Measurements from ENCODE around the gene GMPS. TPM values are rescaled to one million over a fixed set of nuclear protein-coding genes. Genes with fewer than 3 reads are reported as not detected.

GMPS gene
- total RNA-seq, 1 experiment from 2014 or later = 185 TPM

GRCh38 chr3:155972885-155973584 lies 102.6 kb downstream of the GMPS start:
- H3K4me3 ChIP-seq (ENCODE audit: low read depth, low read length, poor library complexity, severe bottlenecking) = no peak overlapping the region
- BruUV-seq (replicated peaks) = no TSS peak
- intact Hi-C loops (cut with micrococcal nuclease; ENCODE audit: unreplicated experiment) = no loop called here
- H3K27me3 ChIP-seq (replicated peaks; ENCODE audit: insufficient read depth, low read depth, low read length, poor library complexity) = no peaks in the 10 kb centered on the region
- H3K4me1 ChIP-seq (ENCODE audit: insufficient read depth, low read length, poor library complexity, severe bottlenecking) = no peaks in the 10 kb centered on the region
- POLR2A ChIA-PET (ENCODE audit: low non-redundant PET) = interaction anchor here (0.6 kb wide), 1 partner anchor 9 kb away, joined by 3 read pairs; no protein-coding TSS in a partner anchor
- CTCF ChIA-PET = no interaction called here
- no peak for DNase-seq (ENCODE audit: low spot score)
- no peaks in the 10 kb centered on the region for H3K36me3 ChIP-seq (ENCODE audit: insufficient read depth, low read length, poor library complexity, severe bottlenecking)
- no peak overlapping the region for H3K27ac ChIP-seq (ENCODE audit: low read depth, low read length, poor library complexity, severe bottlenecking)
- no peaks in the 10 kb centered on the region for H3K9me3 ChIP-seq (ENCODE audit: low read depth, low read length, poor library complexity, severe bottlenecking)
- TF ChIP-seq EZH2 (IDR thresholded peaks at IDR 0.05; ENCODE audit: borderline replicate concordance, low read depth, low read length, poor library complexity, severe bottlenecking) = no peak
- no peak for TF ChIP-seq CTCF (conservative IDR thresholded peaks at IDR 0.05; ENCODE audit: low read depth, low read length)

GRCh38 chr3:155978324-155978723 lies 107.9 kb downstream of the GMPS start:
- no peaks in the 10 kb centered on the region for H3K36me3 ChIP-seq (ENCODE audit: insufficient read depth, low read length, poor library complexity, severe bottlenecking)
- no peak overlapping the region for H3K4me3 ChIP-seq (ENCODE audit: low read depth, low read length, poor library complexity, severe bottlenecking)
- ChIA-PET CTCF (no interaction called here), POLR2A (ENCODE audit: low non-redundant PET) (no interaction called here)
- no peaks in the 10 kb centered on the region for H3K4me1 ChIP-seq (ENCODE audit: insufficient read depth, low read length, poor library complexity, severe bottlenecking)
- TF ChIP-seq CTCF (conservative IDR thresholded peaks at IDR 0.05; ENCODE audit: low read depth, low read length) (peak; percentile 61), EZH2 (IDR thresholded peaks at IDR 0.05; ENCODE audit: borderline replicate concordance, low read depth, low read length, poor library complexity, severe bottlenecking) (no peak)
- H3K27ac ChIP-seq (ENCODE audit: low read depth, low read length, poor library complexity, severe bottlenecking) = no peak overlapping the region
- no TSS peak for BruUV-seq (replicated peaks)
- H3K27me3 ChIP-seq (replicated peaks; ENCODE audit: insufficient read depth, low read depth, low read length, poor library complexity) = no peaks in the 10 kb centered on the region
- DNase-seq (ENCODE audit: low spot score) = no peak
- intact Hi-C loops (cut with micrococcal nuclease; ENCODE audit: unreplicated experiment) = no loop called here
- no peaks in the 10 kb centered on the region for H3K9me3 ChIP-seq (ENCODE audit: low read depth, low read length, poor library complexity, severe bottlenecking)

- CTCF ChIA-PET = no interaction called here
Measured at GRCh38 chr3:155979746-155980145, 109.3 kb downstream of the GMPS start.

More at GRCh38 chr3:155979746-155980145, 109.3 kb downstream of the GMPS start:
- H3K36me3 ChIP-seq (ENCODE audit: insufficient read depth, low read length, poor library complexity, severe bottlenecking) = no peaks in the 10 kb centered on the region
- H3K9me3 ChIP-seq (ENCODE audit: low read depth, low read length, poor library complexity, severe bottlenecking) = no peaks in the 10 kb centered on the region
- H3K27ac ChIP-seq (ENCODE audit: low read depth, low read length, poor library complexity, severe bottlenecking) = no peak overlapping the region
- TF ChIP-seq CTCF (conservative IDR thresholded peaks at IDR 0.05; ENCODE audit: low read depth, low read length) (no peak), EZH2 (IDR thresholded peaks at IDR 0.05; ENCODE audit: borderline replicate concordance, low read depth, low read length, poor library complexity, severe bottlenecking) (no peak)
- BruUV-seq (replicated peaks) = no TSS peak
- intact Hi-C loops (cut with micrococcal nuclease; ENCODE audit: unreplicated experiment) = no loop called here
- DNase-seq (ENCODE audit: low spot score) = no peak
- no peaks in the 10 kb centered on the region for H3K4me1 ChIP-seq (ENCODE audit: insufficient read depth, low read length, poor library complexity, severe bottlenecking)
- H3K4me3 ChIP-seq (ENCODE audit: low read depth, low read length, poor library complexity, severe bottlenecking) = no peak overlapping the region
- POLR2A ChIA-PET (ENCODE audit: low non-redundant PET) = no interaction called here
- no peaks in the 10 kb centered on the region for H3K27me3 ChIP-seq (replicated peaks; ENCODE audit: insufficient read depth, low read depth, low read length, poor library complexity)
